OCI-LY7 (cell line): ENCODE data around the gene CUEDC1. TPM values are rescaled to one million over a fixed set of nuclear protein-coding genes. Genes with fewer than 3 reads are reported as not detected.

Experiments
- BruUV-seq: library from RNA; stranded (reverse); fragments of 400-500 nt; replicated peaks from 2 replicates; lab custom pipeline; 2021; lab: Mats Ljungman, UMichigan
- CTCF ChIA-PET: fragments of 300-600 bp; sonication (Branson Sonifier 250); formaldehyde crosslinking; loops from one replicate; lab custom pipeline; 2022; ENCODE audit warnings: antibody characterized with exemption; ENCODE audit not compliant: unreplicated experiment; lab: Charles Lee
- POLR2A ChIA-PET: fragments of 300-600 bp; sonication (Branson Sonifier 250); formaldehyde crosslinking; loops from one replicate; lab custom pipeline; 2022; ENCODE audit warnings: antibody characterized with exemption; lab: Charles Lee
- DNase-seq: peaks from one replicate; pipeline ENCODE4 v3.0.0-alpha.2; 2015; ENCODE audit warnings: low spot score
- H2AFZ ChIP-seq: fragments of 200-600 bp; sonication (generic), shearing (Covaris generic); 2 replicates; pipeline ENCODE4 v1.6.1; 2014; ENCODE audit warnings: mild to moderate bottlenecking, antibody characterized with exemption, low read length, moderate library complexity
- H3K27ac ChIP-seq: fragments of 200-600 bp; sonication (generic); 2 replicates; pipeline ENCODE4 v1.5.1; 2014; ENCODE audit warnings: mixed run types, low read depth, mild to moderate bottlenecking, moderate library complexity, low read length, inconsistent platforms; ENCODE audit not compliant: poor library complexity, severe bottlenecking
- H3K36me3 ChIP-seq: fragments of 200-600 bp; sonication (generic); 2 replicates; pipeline ENCODE4 v1.6.1; 2014; ENCODE audit warnings: mild to moderate bottlenecking, antibody characterized with exemption, low read length, moderate library complexity, mixed read lengths; ENCODE audit not compliant: insufficient read depth
- H3K4me1 ChIP-seq: fragments of 200-600 bp; sonication (generic); 2 replicates; pipeline ENCODE4 v1.5.1; 2014; ENCODE audit warnings: mild to moderate bottlenecking, low read length; ENCODE audit not compliant: insufficient read depth, poor library complexity, severe bottlenecking
- H3K4me2 ChIP-seq: fragments of 200-600 bp; sonication (generic); 2 replicates; pipeline ENCODE4 v1.6.1; 2014; ENCODE audit warnings: mild to moderate bottlenecking, low read length
- H3K4me3 ChIP-seq: fragments of 200-600 bp; sonication (generic); 2 replicates; pipeline ENCODE4 v1.5.1; 2014; ENCODE audit warnings: mild to moderate bottlenecking, low read depth, low read length; ENCODE audit not compliant: poor library complexity, severe bottlenecking
- H3K79me2 ChIP-seq: fragments of 200-600 bp; sonication (generic); 2 replicates; pipeline ENCODE4 v1.6.1; 2016; ENCODE audit warnings: low read depth, mild to moderate bottlenecking, low read length, moderate library complexity, mixed read lengths; ENCODE audit not compliant: insufficient read depth
- H3K9me2 ChIP-seq: fragments of 200-600 bp; sonication (generic); 2 replicates; pipeline ENCODE4 v1.6.1; 2016; ENCODE audit warnings: mild to moderate bottlenecking, low read length, mixed read lengths; ENCODE audit not compliant: insufficient read depth
- H3K9me3 ChIP-seq: fragments of 200-600 bp; sonication (generic); 2 replicates; pipeline ENCODE4 v1.6.1; 2014; ENCODE audit warnings: mild to moderate bottlenecking, mixed run types, low read length, mixed read lengths
- H4K20me1 ChIP-seq: fragments of 200-600 bp; sonication (generic); 2 replicates; pipeline ENCODE4 v1.6.1; 2014; ENCODE audit warnings: mild to moderate bottlenecking, antibody characterized with exemption, low read length, moderate library complexity, mixed read lengths; ENCODE audit not compliant: insufficient read depth
- CTCF ChIP-seq: fragments of 200-600 bp; sonication (generic); conservative IDR thresholded peaks from 2 replicates; pipeline ENCODE4 v1.5.1; 2014; ENCODE audit warnings: mild to moderate bottlenecking, antibody characterized with exemption, low read length, moderate library complexity, mixed read lengths
- EZH2phosphoT487 ChIP-seq: fragments of 200-600 bp; sonication (generic); IDR thresholded peaks from 2 replicates; pipeline ENCODE4 v1.6.1; 2018; ENCODE audit warnings: low read depth, borderline replicate concordance, mild to moderate bottlenecking, mixed run types, antibody characterized with exemption, low read length, moderate library complexity, mixed read lengths
- intact Hi-C: fragments of 100-400 bp; cut with micrococcal nuclease; formaldehyde crosslinking; loops from one replicate; pipeline ENCODE4 v1.10.0; 2022; ENCODE audit not compliant: unreplicated experiment
- total RNA-seq, 2 experiments: library from RNA; depleted of rRNA in 1 of 2; stranded (reverse); fragments of >200 nt in 1 of 2; shearing (Covaris generic) in 1 of 2; gene quantifications; 2 replicates each; pipeline ENCODE4 v1.2.3, GENCODE V29; 2014 to 2022

The CUEDC1 gene
- total RNA-seq, 2 experiments from 2014 or later, result 0.74 TPM; not detected in 1

GRCh38 chr17:57909551-57909950, 45.7 kb downstream of the CUEDC1 start:
- ChIA-PET POLR2A (no interaction called here), CTCF (no interaction called here)
- intact Hi-C loops, result no loop called here
- H3K36me3 ChIP-seq, result no peaks in the 10 kb centered on the region
- H3K9me2 ChIP-seq, result no peaks in the 10 kb centered on the region
- no peak overlapping the region for H3K4me3 ChIP-seq
- H3K4me2 ChIP-seq, result no peak overlapping the region
- H3K27ac ChIP-seq, result no peak overlapping the region
- no peaks in the 10 kb centered on the region for H3K9me3 ChIP-seq
- no peaks in the 10 kb centered on the region for H3K79me2 ChIP-seq
- no peak for DNase-seq
- 0 out of 2 replicates have a peak, but pooled peaks cover 3% of the 10 kb centered on the region for H4K20me1 ChIP-seq
- BruUV-seq, result no TSS peak
- H3K4me1 ChIP-seq, result peaks cover 4% of the 10 kb centered on the region
- TF ChIP-seq EZH2phosphoT487, result no peak
- TF ChIP-seq CTCF, result no peak
- no peak overlapping the region for H2AFZ ChIP-seq

- no TSS peak for BruUV-seq
- 0 out of 2 replicates have a peak, but pooled peaks cover 3% of the 10 kb centered on the region for H4K20me1 ChIP-seq
- H3K4me3 ChIP-seq, result no peak overlapping the region
- ChIA-PET CTCF (no interaction called here), POLR2A (no interaction called here)
- no peaks in the 10 kb centered on the region for H3K36me3 ChIP-seq
- H3K9me2 ChIP-seq, result no peaks in the 10 kb centered on the region
- intact Hi-C loops, result no loop called here
- no peak overlapping the region for H3K4me2 ChIP-seq
- H3K79me2 ChIP-seq, result no peaks in the 10 kb centered on the region
- no peaks in the 10 kb centered on the region for H3K9me3 ChIP-seq
- TF ChIP-seq EZH2phosphoT487, result no peak
- TF ChIP-seq CTCF, result no peak
- H3K4me1 ChIP-seq, result peaks cover 17% of the 10 kb centered on the region
- no peak for DNase-seq
- H3K27ac ChIP-seq, result no peak overlapping the region
- H2AFZ ChIP-seq, result no peak overlapping the region
Observed at GRCh38 chr17:57908278-57908677, 46.9 kb downstream of the CUEDC1 start.

GRCh38 chr17:57906910-57907309, 48.3 kb downstream of the CUEDC1 start:
- no peak; the same call in 1 of the 2 replicates for TF ChIP-seq CTCF
- TF ChIP-seq EZH2phosphoT487, result no peak
- Histone ChIP-seq H3K36me3 (no peaks in the 10 kb centered on the region), H3K9me2 (no peaks in the 10 kb centered on the region), H3K4me3 (no peak overlapping the region), H3K27ac (no peak overlapping the region), H3K79me2 (no peaks in the 10 kb centered on the region), H3K4me2 (no peak overlapping the region), H3K4me1 (peaks cover 31% of the 10 kb centered on the region), H2AFZ (no peak overlapping the region), H3K9me3 (no peaks in the 10 kb centered on the region), H4K20me1 (0 out of 2 replicates have a peak, but pooled peaks cover 3% of the 10 kb centered on the region)
- no TSS peak for BruUV-seq
- no peak for DNase-seq
- ChIA-PET CTCF (no interaction called here), POLR2A (no interaction called here)
- intact Hi-C loops, result no loop called here
